ENCODE results near the gene HES2.

- TF ChIP-seq POLR2A (IDR thresholded peaks at IDR 0.05; ENCODE audit: low read length) (no peak), GATA1 (IDR thresholded peaks at IDR 0.05; ENCODE audit: low read depth, low read length) (no peak)
These were observed 10.7 kb downstream of the HES2 start for GRCh38 chr1:6409053-6409452.
